ENCODE measurements around the gene STEAP3.

DNA sequence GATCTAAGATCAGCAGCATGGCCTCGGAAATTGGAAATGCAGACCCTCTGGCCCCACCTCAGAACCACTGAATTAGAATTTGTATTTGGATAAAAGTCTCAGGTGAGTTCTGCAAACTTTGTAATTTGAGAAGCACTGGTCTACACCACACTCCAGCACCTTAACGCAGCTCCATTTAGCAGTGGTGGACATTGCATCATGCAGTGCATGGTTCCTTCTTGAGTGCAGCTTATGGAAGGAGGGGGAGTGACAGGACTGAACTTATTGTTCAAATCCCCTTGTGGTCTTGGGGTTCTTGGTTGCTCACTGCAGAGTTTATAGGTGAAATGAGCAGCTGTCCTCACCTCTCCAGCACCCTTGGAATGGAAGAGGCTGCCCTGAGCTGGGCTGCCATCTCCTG lies 17.4 kb upstream of the STEAP3 start:
- TF ChIP-seq FOXP2 (optimal IDR thresholded peaks at IDR 0.05; ENCODE audit: borderline replicate concordance, extremely low read depth, extremely low read length, insufficient read depth) (no peak), SIN3A (IDR thresholded peaks at IDR 0.05; ENCODE audit: borderline replicate concordance, insufficient read depth, low read length) (no peak), TAF1 (IDR thresholded peaks at IDR 0.05; ENCODE audit: borderline replicate concordance, insufficient read depth, low read length) (no peak), POLR2AphosphoS5 (IDR thresholded peaks at IDR 0.05; ENCODE audit: low read depth, low read length) (no peak)
- TF ChIP-seq, protein P1, sequence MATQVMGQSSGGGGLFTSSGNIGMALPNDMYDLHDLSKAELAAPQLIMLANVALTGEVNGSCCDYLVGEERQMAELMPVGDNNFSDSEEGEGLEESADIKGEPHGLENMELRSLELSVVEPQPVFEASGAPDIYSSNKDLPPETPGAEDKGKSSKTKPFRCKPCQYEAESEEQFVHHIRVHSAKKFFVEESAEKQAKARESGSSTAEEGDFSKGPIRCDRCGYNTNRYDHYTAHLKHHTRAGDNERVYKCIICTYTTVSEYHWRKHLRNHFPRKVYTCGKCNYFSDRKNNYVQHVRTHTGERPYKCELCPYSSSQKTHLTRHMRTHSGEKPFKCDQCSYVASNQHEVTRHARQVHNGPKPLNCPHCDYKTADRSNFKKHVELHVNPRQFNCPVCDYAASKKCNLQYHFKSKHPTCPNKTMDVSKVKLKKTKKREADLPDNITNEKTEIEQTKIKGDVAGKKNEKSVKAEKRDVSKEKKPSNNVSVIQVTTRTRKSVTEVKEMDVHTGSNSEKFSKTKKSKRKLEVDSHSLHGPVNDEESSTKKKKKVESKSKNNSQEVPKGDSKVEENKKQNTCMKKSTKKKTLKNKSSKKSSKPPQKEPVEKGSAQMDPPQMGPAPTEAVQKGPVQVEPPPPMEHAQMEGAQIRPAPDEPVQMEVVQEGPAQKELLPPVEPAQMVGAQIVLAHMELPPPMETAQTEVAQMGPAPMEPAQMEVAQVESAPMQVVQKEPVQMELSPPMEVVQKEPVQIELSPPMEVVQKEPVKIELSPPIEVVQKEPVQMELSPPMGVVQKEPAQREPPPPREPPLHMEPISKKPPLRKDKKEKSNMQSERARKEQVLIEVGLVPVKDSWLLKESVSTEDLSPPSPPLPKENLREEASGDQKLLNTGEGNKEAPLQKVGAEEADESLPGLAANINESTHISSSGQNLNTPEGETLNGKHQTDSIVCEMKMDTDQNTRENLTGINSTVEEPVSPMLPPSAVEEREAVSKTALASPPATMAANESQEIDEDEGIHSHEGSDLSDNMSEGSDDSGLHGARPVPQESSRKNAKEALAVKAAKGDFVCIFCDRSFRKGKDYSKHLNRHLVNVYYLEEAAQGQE (IDR thresholded peaks at IDR 0.05; ENCODE audit: insufficient read depth in 1 of 2, low read depth in 2 of 2, low read length in 2 of 2): no peak

Data from PFSK-1 (cell line).